Urinary bladder (tissue), 4 donors: ENCODE results near the gene TELO2. TPM values are rescaled to one million over a fixed set of nuclear protein-coding genes. Genes with fewer than 3 reads are reported as not detected.

Source experiments
- DNase-seq: peaks from one replicate; pipeline ENCODE4 v3.0.0-alpha.2; 2015; ENCODE audit errors: extremely low spot score
- H3K27ac ChIP-seq: one replicate; pipeline ENCODE4 v1.5.1; 2013; ENCODE audit warnings: low read depth, mild to moderate bottlenecking, moderate library complexity
- H3K36me3 ChIP-seq: one replicate; pipeline ENCODE4 v1.6.1; 2013; ENCODE audit warnings: mild to moderate bottlenecking, moderate library complexity; ENCODE audit not compliant: insufficient read depth
- H3K4me1 ChIP-seq: one replicate; pipeline ENCODE4 v1.6.1; 2013; ENCODE audit warnings: mild to moderate bottlenecking, moderate library complexity; ENCODE audit not compliant: insufficient read depth
- H3K4me3 ChIP-seq: one replicate; pipeline ENCODE4 v1.5.1; 2013; ENCODE audit warnings: low read depth, low read length
- WGBS: extraction: QIAGEN DNeasy Blood & Tissue Kit; methylation state at CpG from one replicate; pipeline ENCODE4 v1.1.7; 2013; 5-methylcytosine and 5-hydroxymethylcytosine counted together
- polyA plus RNA-seq: library from polyadenylated mRNA; stranded (reverse); fragments of 200-250 nt; gene quantifications from one replicate; pipeline ENCODE4 v1.2.3, GENCODE V29; 2013
- total RNA-seq: library from RNA; depleted of rRNA; stranded (reverse); fragments of >200 nt; gene quantifications from one replicate; pipeline ENCODE4 v1.2.3, GENCODE V29; 2014
- donor health status: healthy with polysubstance abuse.
- donor health status: healthy.

TELO2 gene
- total and polyA plus RNA-seq, 2 donors = 10.6 to 39.7 TPM

DNA sequence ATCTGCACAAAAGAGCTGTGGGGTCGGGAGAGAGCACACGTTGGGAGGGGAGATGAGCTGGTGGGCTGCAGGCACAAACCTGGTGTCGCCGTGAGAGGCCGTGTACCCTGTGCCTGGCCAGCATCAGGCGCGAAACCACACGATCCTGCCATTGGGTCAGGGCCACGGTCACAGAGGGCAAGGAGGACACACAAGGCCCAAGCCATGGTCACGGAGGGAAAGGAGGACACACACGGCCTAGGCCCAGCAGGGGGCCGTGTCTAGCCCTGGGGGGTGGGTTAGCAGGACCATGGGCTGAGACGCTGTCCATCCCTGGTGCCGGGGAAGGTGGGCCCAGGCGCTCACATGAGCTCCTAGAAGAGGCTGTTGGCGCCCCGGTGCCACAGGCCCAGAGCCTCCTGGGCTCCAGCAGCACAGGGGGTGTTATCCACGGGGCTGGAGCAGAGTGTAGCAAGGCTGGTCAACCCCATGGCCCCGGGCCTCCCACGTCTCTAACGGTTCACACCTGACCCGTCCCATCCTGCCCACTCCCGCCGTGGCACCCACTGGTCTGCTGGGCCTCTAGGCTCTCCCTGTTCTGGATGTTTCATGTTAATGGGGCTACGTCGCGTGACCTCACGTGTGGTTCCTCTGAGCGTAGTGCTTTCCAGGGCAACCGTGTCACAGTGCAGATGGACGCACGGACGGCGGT, 41.3 kb upstream of the TELO2 start:
- Histone ChIP-seq H3K27ac (no peak overlapping the region), H3K36me3 (peaks cover 9% of the 10 kb centered on the region), H3K4me1 (no peaks in the 10 kb centered on the region), H3K4me3 (no peak overlapping the region)
- no peak for DNase-seq
- 95% methylated on average over 34 of the region's 34 CpGs for WGBS

DNA sequence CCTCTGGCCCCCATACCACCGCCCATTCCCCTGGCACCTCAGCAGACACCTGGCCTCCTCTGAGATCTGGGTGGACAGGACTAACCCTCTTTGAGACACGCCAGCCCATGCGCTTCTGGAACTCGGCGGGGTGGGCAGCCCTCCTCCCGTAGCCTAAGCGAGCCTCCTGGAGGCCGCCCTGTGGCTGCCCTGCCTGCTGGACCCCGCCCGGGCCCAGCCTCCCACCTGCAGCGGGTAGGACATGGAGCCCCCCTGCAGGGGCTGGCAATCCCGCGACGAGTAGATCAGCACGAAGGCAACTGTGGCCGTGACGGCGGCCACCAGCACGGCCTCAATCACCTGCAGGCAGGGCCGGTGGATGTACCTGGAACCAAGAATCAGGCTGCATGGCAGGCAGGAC, 40.6 kb upstream of the TELO2 start:
- no peak for DNase-seq
- Histone ChIP-seq H3K27ac (no peak overlapping the region), H3K4me1 (no peaks in the 10 kb centered on the region), H3K4me3 (no peak overlapping the region), H3K36me3 (peaks cover 9% of the 10 kb centered on the region)
- WGBS = 94% methylated on average over 20 of the region's 20 CpGs

DNA sequence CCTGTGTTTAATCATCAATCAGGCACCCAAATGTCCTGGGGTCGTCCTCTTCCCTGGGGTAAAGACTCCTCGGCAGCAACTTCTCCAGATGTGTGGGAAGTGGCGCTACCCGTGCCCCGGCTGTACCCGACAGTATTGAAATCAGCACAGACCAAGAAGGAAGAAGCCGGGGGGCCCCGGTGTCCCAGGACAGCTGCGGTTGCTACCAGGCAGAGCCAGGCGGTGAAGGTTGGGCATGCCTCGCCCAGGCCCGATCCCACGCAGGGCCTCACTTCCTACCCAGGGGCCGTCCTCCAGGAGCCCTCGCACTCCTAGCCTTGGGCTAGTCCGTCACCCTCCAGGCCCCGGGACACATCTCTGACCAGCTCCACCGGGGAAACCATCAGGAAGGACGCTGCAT, 39.8 kb upstream of the TELO2 start:
- Histone ChIP-seq H3K36me3 (peaks cover 9% of the 10 kb centered on the region), H3K4me1 (no peaks in the 10 kb centered on the region), H3K4me3 (no peak overlapping the region), H3K27ac (no peak overlapping the region)
- 95% methylated on average over 19 of the region's 19 CpGs for WGBS
- DNase-seq = no peak

DNA sequence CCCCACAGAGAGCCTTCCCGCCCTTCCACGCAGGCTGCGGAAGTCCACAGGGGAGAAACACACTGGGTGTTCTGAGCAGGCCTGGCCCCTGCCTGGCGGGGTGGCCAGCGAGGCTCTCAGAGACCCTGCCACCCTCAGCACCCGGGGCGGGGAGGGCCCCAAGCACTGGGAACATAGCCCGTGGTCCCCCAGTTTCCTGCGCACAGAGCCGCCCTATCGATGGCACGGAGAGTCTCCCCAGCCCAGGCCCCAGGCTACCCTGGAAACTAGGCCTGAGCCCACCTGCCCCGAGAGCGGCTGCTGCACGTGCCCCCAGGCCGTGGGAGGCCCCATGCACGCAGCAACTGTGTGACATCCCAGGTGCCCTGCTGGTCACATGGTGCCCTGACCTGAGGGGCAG, 38.6 kb upstream of the TELO2 start:
- 89% methylated on average over 17 of the region's 17 CpGs for WGBS
- no peak for DNase-seq
- H3K36me3 ChIP-seq = peaks cover 7% of the 10 kb centered on the region
- H3K4me3 ChIP-seq = no peak overlapping the region
- no peaks in the 10 kb centered on the region for H3K4me1 ChIP-seq
- no peak overlapping the region for H3K27ac ChIP-seq

- H3K36me3 ChIP-seq = peaks cover 7% of the 10 kb centered on the region
- no peak for DNase-seq
- WGBS = 91% methylated on average over 41 of the region's 41 CpGs
- H3K4me3 ChIP-seq = no peak overlapping the region
- no peak overlapping the region for H3K27ac ChIP-seq
- H3K4me1 ChIP-seq = no peaks in the 10 kb centered on the region
These were observed 37.7 kb upstream of the TELO2 start for GRCh38 chr16:1455190-1456171.

GRCh38 chr16:1456951-1457350, 36.2 kb upstream of the TELO2 start:
- Histone ChIP-seq H3K36me3 (peaks cover 7% of the 10 kb centered on the region), H3K27ac (no peak overlapping the region), H3K4me1 (no peaks in the 10 kb centered on the region), H3K4me3 (no peak overlapping the region)
- 93% methylated on average over 16 of the region's 16 CpGs for WGBS
- no peak for DNase-seq

GRCh38 chr16:1457489-1458245, 35.5 kb upstream of the TELO2 start:
- peaks cover 4% of the 10 kb centered on the region for H3K36me3 ChIP-seq
- H3K4me3 ChIP-seq = no peak overlapping the region
- 87% methylated on average over 42 of the region's 42 CpGs for WGBS
- no peaks in the 10 kb centered on the region for H3K4me1 ChIP-seq
- DNase-seq = no peak
- H3K27ac ChIP-seq = no peak overlapping the region

DNA sequence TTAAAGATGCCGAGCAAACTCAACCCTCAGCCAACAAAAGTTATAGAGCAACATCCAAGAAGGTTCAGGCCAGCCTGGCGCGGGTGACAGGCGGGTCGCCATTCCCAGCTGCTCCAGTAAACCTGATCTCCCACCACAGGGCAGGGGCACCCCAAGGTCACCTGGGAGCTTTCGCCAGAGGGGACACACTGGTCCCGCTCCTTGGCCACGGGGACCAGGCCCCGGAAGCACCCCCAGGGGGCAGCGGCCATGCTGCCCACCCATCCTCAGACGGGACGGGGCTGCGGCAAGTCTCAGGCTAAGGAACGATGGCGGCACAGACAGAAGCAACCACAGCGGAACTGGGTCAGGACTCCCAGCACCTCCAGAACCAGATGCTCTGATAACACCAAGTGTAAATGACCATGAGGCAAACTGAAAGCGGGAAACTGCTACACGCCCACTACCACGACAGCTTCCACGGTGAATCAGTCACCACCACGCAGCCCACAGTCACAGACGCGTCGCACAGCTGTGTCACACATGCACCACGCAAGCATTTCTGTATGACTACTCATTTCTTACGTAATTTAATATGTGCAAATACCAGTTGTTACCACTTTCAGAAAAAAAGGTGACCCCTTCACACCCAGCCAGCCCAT, 34.7 kb upstream of the TELO2 start:
- H3K36me3 ChIP-seq = peaks cover 4% of the 10 kb centered on the region
- 94% methylated on average over 26 of the region's 26 CpGs for WGBS
- no peak overlapping the region for H3K27ac ChIP-seq
- DNase-seq = no peak
- H3K4me1 ChIP-seq = no peaks in the 10 kb centered on the region
- no peak overlapping the region for H3K4me3 ChIP-seq

- WGBS = 69% methylated on average over 14 of the region's 14 CpGs
- Histone ChIP-seq H3K27ac (no peak overlapping the region), H3K4me3 (no peak overlapping the region), H3K4me1 (no peaks in the 10 kb centered on the region), H3K36me3 (peaks cover 4% of the 10 kb centered on the region)
- DNase-seq = no peak
These were observed 34.2 kb upstream of the TELO2 start for GRCh38 chr16:1458977-1459341.

DNA sequence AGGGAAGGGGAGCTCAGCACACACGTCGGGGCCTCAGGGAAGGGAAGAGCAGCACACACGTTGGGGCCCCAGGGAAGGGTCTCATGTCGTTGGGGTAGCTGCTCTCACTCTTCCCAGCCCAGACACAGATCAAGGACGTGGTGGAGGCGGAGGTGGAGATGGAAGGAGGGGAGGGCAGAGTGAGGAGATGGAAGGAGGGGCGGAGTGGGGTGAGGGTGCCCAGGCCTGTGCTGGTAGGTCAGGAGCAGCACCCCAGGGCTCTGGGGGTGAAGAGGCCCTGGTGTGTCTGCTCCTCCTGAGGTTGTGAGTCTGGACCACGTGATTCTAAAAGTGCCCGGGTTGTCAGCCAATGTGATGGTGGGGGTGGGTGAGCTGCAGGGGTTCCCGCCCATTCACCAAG, 33.2 kb upstream of the TELO2 start:
- Histone ChIP-seq H3K4me1 (no peaks in the 10 kb centered on the region), H3K4me3 (no peak overlapping the region), H3K36me3 (peaks cover 2% of the 10 kb centered on the region), H3K27ac (no peak overlapping the region)
- DNase-seq = no peak
- 77% methylated on average over 10 of the region's 10 CpGs for WGBS

GRCh38 chr16:1460602-1461138, 32.5 kb upstream of the TELO2 start:
- WGBS = 89% methylated on average over 30 of the region's 30 CpGs
- Histone ChIP-seq H3K36me3 (peaks cover 2% of the 10 kb centered on the region), H3K4me3 (no peak overlapping the region), H3K27ac (no peak overlapping the region), H3K4me1 (no peaks in the 10 kb centered on the region)
- no peak for DNase-seq

DNA sequence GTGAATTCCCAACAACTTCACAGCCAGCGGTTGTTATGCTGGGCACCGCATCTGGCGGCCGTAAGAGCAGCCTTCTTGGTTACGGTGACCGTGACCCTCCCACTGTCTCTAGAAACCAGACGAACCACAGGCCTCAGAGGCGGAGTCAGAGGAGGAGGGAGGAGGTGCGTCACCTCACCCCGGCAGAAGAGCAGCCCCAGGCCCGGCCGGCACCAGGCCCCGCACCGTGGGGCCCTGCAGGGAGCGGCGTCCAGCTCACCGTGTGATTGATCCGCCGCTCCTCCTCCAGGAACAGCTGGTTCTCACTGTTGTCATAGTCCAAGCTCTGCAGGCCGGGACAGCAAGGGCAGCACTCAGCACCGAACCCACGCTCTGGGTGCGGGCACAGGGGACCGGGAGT, 32.0 kb upstream of the TELO2 start:
- WGBS = 74% methylated on average over 24 of the region's 24 CpGs
- no peak for DNase-seq
- H3K4me1 ChIP-seq = no peaks in the 10 kb centered on the region
- no peak overlapping the region for H3K4me3 ChIP-seq
- no peaks in the 10 kb centered on the region for H3K36me3 ChIP-seq
- H3K27ac ChIP-seq = no peak overlapping the region
